ENCODE data around the gene GFI1B. TPM values are rescaled to one million over a fixed set of nuclear protein-coding genes. Genes with fewer than 3 reads are reported as not detected.

The GFI1B gene
- total RNA-seq = not detected in 2 replicates

- no peak for DNase-seq (ENCODE audit: extremely low read depth, low read depth, low spot score)
These were observed at the start of gene GFI1B for GRCh38 chr9:132978451-132979131. TSS of gene GFI1B (plus strand) at chr9:132978694. CDS start at chr9:132986679, 7,985 bp downstream.

GRCh38 chr9:132931178-132931735, 47.2 kb upstream of the GFI1B start:
- DNase-seq (ENCODE audit: extremely low read depth, low read depth, low spot score) = no peak

- no peak for DNase-seq (ENCODE audit: extremely low read depth, low read depth, low spot score)
These were observed 43.5 kb upstream of the GFI1B start for GRCh38 chr9:132935026-132935425.

GRCh38 chr9:132937463-132937901, 41.0 kb upstream of the GFI1B start:
- DNase-seq (ENCODE audit: extremely low read depth, low read depth, low spot score) = no peak

- DNase-seq (ENCODE audit: extremely low read depth, low read depth, low spot score) = no peak
These were observed 39.3 kb upstream of the GFI1B start for GRCh38 chr9:132939169-132939568.

GRCh38 chr9:132942541-132943182, 35.8 kb upstream of the GFI1B start:
- DNase-seq (ENCODE audit: extremely low read depth, low read depth, low spot score) = no peak

GRCh38 chr9:132943651-132944293, 34.7 kb upstream of the GFI1B start:
- no peak for DNase-seq (ENCODE audit: extremely low read depth, low read depth, low spot score)

GRCh38 chr9:132944294-132945185, 34.0 kb upstream of the GFI1B start, which contains the start of gene TSC1:
TSS of gene TSC1 (minus strand) at chr9:132944616. CDS start at chr9:132928872, 15,744 bp downstream.
- peak; percentile 60 for DNase-seq (ENCODE audit: extremely low read depth, low read depth, low spot score)

- DNase-seq (ENCODE audit: extremely low read depth, low read depth, low spot score) = no peak
These were observed 33.0 kb upstream of the GFI1B start for GRCh38 chr9:132945186-132946130.

GRCh38 chr9:132946211-132946610, 32.3 kb upstream of the GFI1B start:
- no peak for DNase-seq (ENCODE audit: extremely low read depth, low read depth, low spot score)

- no peak for DNase-seq (ENCODE audit: extremely low read depth, low read depth, low spot score)
These were observed 31.7 kb upstream of the GFI1B start for GRCh38 chr9:132946631-132947295.

GRCh38 chr9:132947756-132948155, 30.7 kb upstream of the GFI1B start:
- DNase-seq (ENCODE audit: extremely low read depth, low read depth, low spot score) = no peak

GRCh38 chr9:132948482-132949050, 29.9 kb upstream of the GFI1B start:
- no peak for DNase-seq (ENCODE audit: extremely low read depth, low read depth, low spot score)

- DNase-seq (ENCODE audit: extremely low read depth, low read depth, low spot score) = no peak
These were observed 28.8 kb upstream of the GFI1B start for GRCh38 chr9:132949709-132950108.

GRCh38 chr9:132955123-132955522, 23.4 kb upstream of the GFI1B start:
- no peak for DNase-seq (ENCODE audit: extremely low read depth, low read depth, low spot score)

GRCh38 chr9:132955768-132956167, 22.7 kb upstream of the GFI1B start:
- DNase-seq (ENCODE audit: extremely low read depth, low read depth, low spot score) = no peak

GRCh38 chr9:132957805-132958204, 20.7 kb upstream of the GFI1B start:
- no peak for DNase-seq (ENCODE audit: extremely low read depth, low read depth, low spot score)

GRCh38 chr9:132961002-132961401, 17.5 kb upstream of the GFI1B start:
- DNase-seq (ENCODE audit: extremely low read depth, low read depth, low spot score) = no peak
